Esophagus muscularis mucosa (tissue), 4 donors: ENCODE results near the gene TMEM51. TPM values are rescaled to one million over a fixed set of nuclear protein-coding genes. Genes with fewer than 3 reads are reported as not detected.

Experiments
- DNase-seq: peaks from one replicate; pipeline ENCODE4 v3.0.0-alpha.2; 2017; ENCODE audit errors: extremely low spot score
- H3K27ac ChIP-seq, 4 donors: fragments of 200-600 bp; sonication (generic); replicated peaks in 1 of 4; 1 replicate in 3 of 4; 2 replicates in 1 of 4; pipeline ENCODE4 v1.5.1; 2016 to 2019; ENCODE audit warnings: mild to moderate bottlenecking in 1 of 4
- H3K27me3 ChIP-seq, 4 donors: fragments of 200-600 bp; sonication (generic); one replicate each; pipeline versions ENCODE4 v1.5.1 to v1.6.0; 2016 to 2019
- H3K36me3 ChIP-seq, 4 donors: fragments of 200-600 bp; sonication (generic); one replicate each; pipeline ENCODE4 v1.5.1; 2016 to 2019
- H3K4me1 ChIP-seq, 4 donors: fragments of 200-600 bp; sonication (generic); one replicate each; pipeline ENCODE4 v1.5.1; 2016 to 2019
- H3K4me3 ChIP-seq, 4 donors: fragments of 200-600 bp; sonication (generic); 1 replicate in 2 of 4; 2 replicates in 2 of 4; pipeline ENCODE4 v1.5.1; 2016 to 2019; ENCODE audit warnings: mild to moderate bottlenecking in 4 of 4, moderate library complexity in 1 of 4
- H3K9me3 ChIP-seq, 4 donors: fragments of 200-600 bp; sonication (generic); 1 replicate in 3 of 4; 2 replicates in 1 of 4; pipeline ENCODE4 v1.5.1; 2016 to 2019
- EP300 ChIP-seq: sonication (generic); formaldehyde crosslinking; IDR thresholded peaks from one replicate; pipeline ENCODE4 v1.6.1; 2017; ENCODE audit warnings: antibody characterized with exemption
- POLR2A ChIP-seq: fragments of 450-650 bp; IDR thresholded peaks from one replicate; pipeline ENCODE4 v1.6.1; 2017; ENCODE audit warnings: antibody characterized with exemption, moderate library complexity, mild to moderate bottlenecking, low read depth
- POLR2AphosphoS5 ChIP-seq, 2 donors: sonication (generic); formaldehyde crosslinking; IDR thresholded peaks; one replicate each; pipeline ENCODE4 v1.6.1; 2017; ENCODE audit warnings: antibody characterized with exemption in 2 of 2
- WGBS: methylation state at CpG from one replicate; pipeline ENCODE4 v1.1.5; 2018; 5-methylcytosine and 5-hydroxymethylcytosine counted together
- intact Hi-C: fragments of 100-400 bp; cut with DNase I; formaldehyde crosslinking; loops from one replicate; pipeline ENCODE4 v1.15.1; 2023
- total RNA-seq, 4 donors: library from RNA; depleted of rRNA; stranded (reverse); fragments of >200 nt; gene quantifications; one replicate each; pipeline versions ENCODE4 v1.1.0 to v1.2.1, GENCODE V29; 2016
- TF ChIP-seq, protein P1 (sequence below), 3 experiments: fragments of 200-600 bp in 2 of 3; fragments of 450-650 bp in 1 of 3; sonication (generic) in 2 of 3; IDR thresholded peaks; one replicate each; pipeline ENCODE4 v1.5.1; 2017 to 2019; ENCODE audit warnings: antibody characterized with exemption in 3 of 3, mild to moderate bottlenecking in 2 of 3, moderate library complexity in 1 of 3

Gene TMEM51
- total RNA-seq, 4 donors from 2014 or later, result 8.6 to 17.2 (median 11.4) TPM

DNA sequence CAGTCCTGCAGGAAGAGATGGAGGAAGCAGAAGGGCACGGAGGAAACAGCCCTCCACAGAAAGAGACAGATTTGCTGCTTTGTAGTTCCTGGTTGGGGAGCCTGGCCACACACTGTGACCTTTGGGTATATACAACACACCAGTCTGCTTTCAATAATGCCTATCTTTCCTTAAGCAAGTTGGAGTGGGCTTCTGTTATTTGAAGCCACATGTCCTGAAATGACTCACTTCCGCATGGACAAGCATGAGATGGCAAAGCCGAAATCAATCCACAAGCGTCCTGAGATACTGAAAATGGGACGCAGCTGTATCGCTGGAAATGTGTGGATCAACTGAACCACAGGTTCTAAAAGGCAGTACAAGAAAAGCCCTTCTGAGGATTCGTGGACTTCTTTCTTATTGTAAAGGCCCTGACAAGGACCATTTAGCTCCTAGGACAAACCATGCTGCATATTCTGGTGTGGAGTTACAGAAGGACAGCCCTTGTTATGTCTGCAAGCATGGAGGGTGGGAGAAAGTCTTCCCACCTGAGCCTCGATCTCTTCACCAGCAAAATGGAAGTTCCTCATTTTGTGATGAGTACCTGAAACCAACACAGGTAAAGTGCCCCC is 70.8 kb downstream of the TMEM51 start:
- WGBS, result 83% methylated on average over 6 of the region's 8 CpGs
- H3K9me3 ChIP-seq, result no peaks in the 10 kb centered on the region
- H3K27ac ChIP-seq, result no peak overlapping the region
- DNase-seq, result no peak
- intact Hi-C loops, result no loop called here
- H3K27me3 ChIP-seq, result no peaks in the 10 kb centered on the region
- peaks cover 0 to 12% (median 3%) of the 10 kb centered on the region in 4 donors for H3K4me1 ChIP-seq
- H3K4me3 ChIP-seq, result no peak overlapping the region
- no peak for TF ChIP-seq POLR2AphosphoS5 (IDR thresholded peaks at IDR 0.05)
- no peak for TF ChIP-seq EP300
- TF ChIP-seq, protein P1, sequence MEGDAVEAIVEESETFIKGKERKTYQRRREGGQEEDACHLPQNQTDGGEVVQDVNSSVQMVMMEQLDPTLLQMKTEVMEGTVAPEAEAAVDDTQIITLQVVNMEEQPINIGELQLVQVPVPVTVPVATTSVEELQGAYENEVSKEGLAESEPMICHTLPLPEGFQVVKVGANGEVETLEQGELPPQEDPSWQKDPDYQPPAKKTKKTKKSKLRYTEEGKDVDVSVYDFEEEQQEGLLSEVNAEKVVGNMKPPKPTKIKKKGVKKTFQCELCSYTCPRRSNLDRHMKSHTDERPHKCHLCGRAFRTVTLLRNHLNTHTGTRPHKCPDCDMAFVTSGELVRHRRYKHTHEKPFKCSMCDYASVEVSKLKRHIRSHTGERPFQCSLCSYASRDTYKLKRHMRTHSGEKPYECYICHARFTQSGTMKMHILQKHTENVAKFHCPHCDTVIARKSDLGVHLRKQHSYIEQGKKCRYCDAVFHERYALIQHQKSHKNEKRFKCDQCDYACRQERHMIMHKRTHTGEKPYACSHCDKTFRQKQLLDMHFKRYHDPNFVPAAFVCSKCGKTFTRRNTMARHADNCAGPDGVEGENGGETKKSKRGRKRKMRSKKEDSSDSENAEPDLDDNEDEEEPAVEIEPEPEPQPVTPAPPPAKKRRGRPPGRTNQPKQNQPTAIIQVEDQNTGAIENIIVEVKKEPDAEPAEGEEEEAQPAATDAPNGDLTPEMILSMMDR (IDR thresholded peaks at IDR 0.05), result no peak
- TF ChIP-seq POLR2A, result no peak
- H3K36me3 ChIP-seq, result peaks cover 0 to 16% (median 7%) of the 10 kb centered on the region in 4 donors

DNA sequence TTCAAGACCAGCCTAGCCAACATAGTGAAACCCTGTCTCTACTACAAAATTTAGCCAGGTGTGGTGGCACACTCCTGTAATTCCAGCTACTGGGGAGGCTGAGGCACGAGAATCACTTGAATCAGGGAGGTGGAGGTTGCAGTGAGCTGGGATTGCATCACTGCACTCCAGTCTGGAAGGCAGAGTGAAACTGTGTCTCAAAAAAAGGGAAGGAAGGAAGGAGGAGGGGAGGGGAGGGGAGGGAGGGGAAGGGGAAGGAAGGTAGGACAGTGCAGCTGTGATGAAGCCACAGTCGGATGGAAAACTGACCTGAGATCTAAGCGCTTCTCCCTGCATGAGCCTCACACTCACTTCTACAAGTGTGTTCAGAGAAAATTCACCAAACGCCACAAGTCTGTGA is 71.4 kb downstream of the TMEM51 start:
- 60% methylated on average over 3 of the region's 4 CpGs for WGBS
- intact Hi-C loops, result no loop called here
- H3K4me1 ChIP-seq, result peaks cover 0 to 12% (median 3%) of the 10 kb centered on the region in 4 donors
- H3K27me3 ChIP-seq, result no peaks in the 10 kb centered on the region
- no peak overlapping the region for H3K4me3 ChIP-seq
- H3K27ac ChIP-seq, result no peak overlapping the region
- no peaks in the 10 kb centered on the region for H3K9me3 ChIP-seq
- TF ChIP-seq EP300 (no peak), POLR2AphosphoS5 (IDR thresholded peaks at IDR 0.05) (no peak), POLR2A (no peak)
- TF ChIP-seq, protein P1 (IDR thresholded peaks at IDR 0.05), result no peak
- H3K36me3 ChIP-seq, result peaks cover 0 to 10% (median 2%) of the 10 kb centered on the region in 4 donors
- DNase-seq, result no peak

GRCh38 chr1:15225461-15225860 is 71.9 kb downstream of the TMEM51 start:
- no peak overlapping the region for H3K4me3 ChIP-seq
- TF ChIP-seq, protein P1 (IDR thresholded peaks at IDR 0.05), result no peak
- TF ChIP-seq EP300, result no peak
- TF ChIP-seq POLR2AphosphoS5 (IDR thresholded peaks at IDR 0.05), result no peak
- no peak for TF ChIP-seq POLR2A
- WGBS, result 56% methylated on average over 4 of the region's 4 CpGs
- H3K27me3 ChIP-seq, result no peaks in the 10 kb centered on the region
- no peak overlapping the region for H3K27ac ChIP-seq
- H3K36me3 ChIP-seq, result peaks cover 0 to 5% (median 0%) of the 10 kb centered on the region in 4 donors
- H3K9me3 ChIP-seq, result no peaks in the 10 kb centered on the region
- intact Hi-C loops, result no loop called here
- no peak for DNase-seq
- H3K4me1 ChIP-seq, result peaks cover 0 to 12% (median 3%) of the 10 kb centered on the region in 4 donors

GRCh38 chr1:15226388-15227255 is 73.1 kb downstream of the TMEM51 start:
- intact Hi-C loops, result no loop called here
- no peak for DNase-seq

More at GRCh38 chr1:15226388-15227255, 73.1 kb downstream of the TMEM51 start:
- Histone ChIP-seq H3K4me3 (no peak overlapping the region), H3K36me3 (no peaks in the 10 kb centered on the region), H3K9me3 (no peaks in the 10 kb centered on the region), H3K27ac (no peak overlapping the region), H3K4me1 (peaks cover 0 to 12% (median 3%) of the 10 kb centered on the region in 4 donors), H3K27me3 (no peaks in the 10 kb centered on the region)
- 76% methylated on average over 13 of the region's 17 CpGs for WGBS
- TF ChIP-seq POLR2A (no peak), POLR2AphosphoS5 (IDR thresholded peaks at IDR 0.05) (no peak), EP300 (no peak)
- TF ChIP-seq, protein P1 (IDR thresholded peaks at IDR 0.05), result no peak
